ENCODE results near the gene FMN2.
"Not testable (repeated sequence)": the region's sequence is repeated elsewhere in the genome, so short reads cannot be mapped to it uniquely, and the experiment has no call there.

The FMN2 gene

GRCh38 chr1:240184682-240185081, 93.0 kb downstream of the FMN2 start:
- not testable (repeated sequence) for DNase-seq (ENCODE audit: low read depth, low spot score); H3K4me3 ChIP-seq (ENCODE audit: low read length)

- no peak for DNase-seq (ENCODE audit: low read depth, low spot score)
These were observed 96.5 kb downstream of the FMN2 start for GRCh38 chr1:240188139-240188538.

DNA sequence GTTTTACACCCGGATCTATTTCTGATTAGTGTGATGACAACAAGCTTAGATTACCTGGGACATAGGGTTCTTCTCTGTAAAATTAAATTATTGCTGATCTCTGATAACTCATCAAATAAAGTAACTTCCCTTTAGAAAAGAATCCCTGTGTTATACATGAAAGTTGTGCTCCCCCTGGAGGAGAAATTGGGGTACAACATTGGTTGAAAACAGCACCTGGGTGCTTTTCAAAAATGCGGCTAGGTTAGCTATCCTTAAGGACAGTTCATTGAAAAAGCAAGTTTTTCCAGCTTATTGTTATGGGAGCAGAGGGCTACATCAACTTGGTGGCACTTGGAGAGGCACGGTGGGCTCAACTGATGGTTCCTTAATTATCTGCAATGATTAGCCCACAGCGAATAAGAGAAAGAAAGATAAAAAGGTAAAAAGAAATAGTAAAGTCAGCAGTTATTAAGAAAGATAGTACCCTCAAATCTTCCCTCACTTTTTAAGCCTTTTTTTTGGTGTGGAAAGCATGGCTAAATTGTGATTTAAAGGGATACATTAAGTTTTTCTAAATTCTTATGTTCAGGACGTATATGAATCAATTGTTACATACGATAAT, 97.8 kb downstream of the FMN2 start:
- peak; percentile 25 for DNase-seq (ENCODE audit: low read depth, low spot score)
- no peak overlapping the region for H3K4me3 ChIP-seq (ENCODE audit: low read length)

More at GRCh38 chr1:240188139-240188538, 96.5 kb downstream of the FMN2 start:
- H3K4me3 ChIP-seq (ENCODE audit: low read length): no peak overlapping the region

DNA sequence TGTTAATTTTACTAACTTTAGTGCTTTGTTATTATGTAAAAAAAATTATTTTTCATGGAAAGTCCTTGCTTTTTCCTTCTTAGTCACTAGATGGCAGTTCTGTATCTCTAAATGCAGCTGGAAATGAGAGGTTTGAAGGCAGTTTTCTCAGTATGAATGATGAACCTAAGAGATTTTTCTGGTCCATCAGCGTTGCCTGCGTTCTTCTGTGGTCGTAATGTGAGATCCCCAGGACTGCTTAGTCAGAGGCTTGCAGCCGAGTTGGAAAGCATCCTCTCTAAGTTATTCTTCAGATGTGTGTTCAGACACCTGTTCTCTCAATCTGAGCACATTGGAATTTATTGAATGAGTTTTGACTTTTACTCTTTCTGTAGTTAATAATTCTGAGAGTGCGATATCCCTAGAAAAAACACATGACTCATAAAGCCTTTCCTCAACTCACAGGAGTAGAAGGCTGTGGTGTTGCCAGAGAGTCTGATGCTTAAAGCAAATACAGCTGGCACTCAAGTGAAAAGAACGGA, 99.3 kb downstream of the FMN2 start:
- no peak overlapping the region for H3K4me3 ChIP-seq (ENCODE audit: low read length)
- DNase-seq (ENCODE audit: low read depth, low spot score): peak; percentile 6

GRCh38 chr1:240192851-240193250, 101.2 kb downstream of the FMN2 start:
- H3K4me3 ChIP-seq (ENCODE audit: low read length): no peak overlapping the region
- DNase-seq (ENCODE audit: low read depth, low spot score): no peak

DNA sequence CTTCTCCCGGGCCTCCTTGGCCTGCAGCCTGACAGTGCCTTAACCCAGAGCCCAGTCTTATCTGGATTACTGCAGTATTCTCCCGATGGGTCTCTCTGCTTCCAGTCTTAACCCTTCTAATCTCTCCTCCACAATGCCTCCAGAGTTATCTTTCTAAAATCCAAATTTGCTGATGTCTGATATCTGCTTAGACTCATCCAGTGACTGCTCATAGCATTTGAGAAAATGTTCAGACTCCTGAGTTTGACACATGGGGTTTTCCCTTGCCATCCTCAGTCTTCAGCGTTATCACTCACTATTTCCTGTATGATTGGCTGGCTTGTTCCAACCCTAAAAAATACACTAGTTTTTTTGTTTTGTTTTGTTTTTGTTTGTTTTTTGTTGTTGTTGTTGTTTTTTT, 102.0 kb downstream of the FMN2 start:
- no peak overlapping the region for H3K4me3 ChIP-seq (ENCODE audit: low read length)
- no peak for DNase-seq (ENCODE audit: low read depth, low spot score)

- no peak for DNase-seq (ENCODE audit: low read depth, low spot score)
- H3K4me3 ChIP-seq (ENCODE audit: low read length): no peak overlapping the region
These were observed 102.4 kb downstream of the FMN2 start for GRCh38 chr1:240194120-240194519.

GRCh38 chr1:240198376-240198775, 106.7 kb downstream of the FMN2 start:
- no peak for DNase-seq (ENCODE audit: low read depth, low spot score)

GRCh38 chr1:240199758-240200645, 108.3 kb downstream of the FMN2 start:
- no peak overlapping the region for H3K4me3 ChIP-seq (ENCODE audit: low read length)
- DNase-seq (ENCODE audit: low read depth, low spot score): no peak

More at GRCh38 chr1:240198376-240198775, 106.7 kb downstream of the FMN2 start:
- no peak overlapping the region for H3K4me3 ChIP-seq (ENCODE audit: low read length)

GRCh38 chr1:240201931-240202330, 110.2 kb downstream of the FMN2 start:
- no peak for DNase-seq (ENCODE audit: low read depth, low spot score)

DNA sequence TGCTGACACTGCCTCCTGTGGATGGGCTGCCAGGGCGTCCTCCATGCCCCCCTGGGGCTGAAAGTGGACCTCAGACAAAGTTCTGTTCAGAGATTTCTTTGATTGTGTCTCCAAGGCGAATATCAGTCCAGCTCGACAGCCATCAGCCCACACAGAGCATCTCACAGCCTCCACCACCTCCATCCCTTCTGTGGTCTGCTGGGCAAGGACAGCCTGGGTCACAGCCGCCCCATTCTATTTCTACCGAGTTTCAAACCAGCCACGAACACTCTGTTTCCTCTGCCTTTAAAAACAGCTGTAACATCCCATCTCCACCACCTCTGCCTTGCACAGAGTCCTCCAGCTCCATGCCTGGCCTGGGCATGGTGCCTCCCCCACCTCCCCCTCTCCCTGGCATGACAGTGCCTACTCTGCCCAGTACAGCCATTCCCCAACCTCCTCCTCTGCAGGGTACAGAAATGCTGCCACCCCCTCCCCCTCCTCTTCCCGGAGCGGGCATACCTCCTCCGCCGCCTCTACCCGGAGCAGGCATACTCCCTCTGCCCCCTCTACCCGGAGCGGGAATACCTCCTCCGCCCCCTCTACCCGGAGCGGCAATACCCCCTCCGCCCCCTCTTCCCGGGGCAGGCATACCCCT, 115.5 kb downstream of the FMN2 start:
- no peak overlapping the region for H3K4me3 ChIP-seq (ENCODE audit: low read length)
- no peak for DNase-seq (ENCODE audit: low read depth, low spot score)

More at GRCh38 chr1:240201931-240202330, 110.2 kb downstream of the FMN2 start:
- H3K4me3 ChIP-seq (ENCODE audit: low read length): no peak overlapping the region

- no peak overlapping the region for H3K4me3 ChIP-seq (ENCODE audit: low read length)
- no peak for DNase-seq (ENCODE audit: low read depth, low spot score)
These were observed 118.3 kb downstream of the FMN2 start for GRCh38 chr1:240210026-240210425.

GRCh38 chr1:240212556-240212955, 120.9 kb downstream of the FMN2 start:
- no peak for DNase-seq (ENCODE audit: low read depth, low spot score)
- no peak overlapping the region for H3K4me3 ChIP-seq (ENCODE audit: low read length)

GRCh38 chr1:240217403-240217802, 125.7 kb downstream of the FMN2 start:
- H3K4me3 ChIP-seq (ENCODE audit: low read length): no peak overlapping the region
- no peak for DNase-seq (ENCODE audit: low read depth, low spot score)

- no peak for DNase-seq (ENCODE audit: low read depth, low spot score)
- no peak overlapping the region for H3K4me3 ChIP-seq (ENCODE audit: low read length)
These were observed 127.4 kb downstream of the FMN2 start for GRCh38 chr1:240219104-240219503.

DNA sequence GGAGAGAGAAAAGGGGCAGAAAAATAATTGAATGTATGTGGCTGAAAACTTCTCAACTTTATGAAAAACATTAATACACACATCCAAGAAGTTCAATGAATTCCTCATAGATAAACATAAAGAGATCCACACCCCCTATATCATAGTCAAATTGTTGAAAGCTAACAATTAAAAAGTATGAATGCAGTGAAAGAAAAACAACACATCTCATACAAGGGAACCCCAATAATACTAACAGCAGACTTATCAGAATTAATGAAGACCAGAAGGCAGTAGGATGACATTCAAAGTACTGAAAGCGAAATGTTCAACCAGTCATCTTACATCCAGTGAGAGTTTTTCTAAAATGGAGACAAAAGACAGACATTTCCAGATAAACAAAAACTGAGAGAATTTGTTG, 134.4 kb downstream of the FMN2 start:
- no peak overlapping the region for H3K4me3 ChIP-seq (ENCODE audit: low read length)
- no peak for DNase-seq (ENCODE audit: low read depth, low spot score)

- no peak for DNase-seq (ENCODE audit: low read depth, low spot score)
- H3K4me3 ChIP-seq (ENCODE audit: low read length): no peak overlapping the region
These were observed 139.1 kb downstream of the FMN2 start for GRCh38 chr1:240230816-240231215.

DNA sequence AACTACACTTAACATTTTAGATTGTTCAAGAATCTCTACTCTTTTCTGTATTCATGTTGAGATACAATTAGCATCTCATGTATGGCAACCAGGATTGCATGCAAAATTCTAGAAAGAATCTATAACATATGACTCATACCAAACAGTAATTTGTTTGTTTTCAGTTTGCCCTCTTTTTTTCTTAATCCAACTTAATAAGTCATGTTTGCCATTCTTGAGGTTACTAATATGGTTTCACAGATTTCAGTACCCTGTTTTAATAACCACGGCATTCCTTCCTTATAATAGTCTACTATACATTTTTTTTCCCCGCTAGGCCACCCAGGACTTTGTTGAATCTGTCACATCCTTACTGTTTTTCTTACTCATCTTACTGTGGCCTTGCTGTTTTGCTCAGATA, 140.8 kb downstream of the FMN2 start:
- H3K4me3 ChIP-seq (ENCODE audit: low read length): no peak overlapping the region
- no peak for DNase-seq (ENCODE audit: low read depth, low spot score)

GRCh38 chr1:240234485-240235210, 143.0 kb downstream of the FMN2 start:
- no peak for DNase-seq (ENCODE audit: low read depth, low spot score)
- no peak overlapping the region for H3K4me3 ChIP-seq (ENCODE audit: low read length)

All from Jurkat, Clone E6-1 (cell line).